HuH-7 (cell line): ENCODE data around the gene PDE4B.
"Not testable (repeated sequence)": the region's sequence is repeated elsewhere in the genome, so short reads cannot be mapped to it uniquely, and the experiment has no call there.

ENCODE experiments used
- DNase-seq: peaks from one replicate; pipeline ENCODE4 v3.0.0; 2011; ENCODE audit warnings: low spot score

The PDE4B gene

DNA sequence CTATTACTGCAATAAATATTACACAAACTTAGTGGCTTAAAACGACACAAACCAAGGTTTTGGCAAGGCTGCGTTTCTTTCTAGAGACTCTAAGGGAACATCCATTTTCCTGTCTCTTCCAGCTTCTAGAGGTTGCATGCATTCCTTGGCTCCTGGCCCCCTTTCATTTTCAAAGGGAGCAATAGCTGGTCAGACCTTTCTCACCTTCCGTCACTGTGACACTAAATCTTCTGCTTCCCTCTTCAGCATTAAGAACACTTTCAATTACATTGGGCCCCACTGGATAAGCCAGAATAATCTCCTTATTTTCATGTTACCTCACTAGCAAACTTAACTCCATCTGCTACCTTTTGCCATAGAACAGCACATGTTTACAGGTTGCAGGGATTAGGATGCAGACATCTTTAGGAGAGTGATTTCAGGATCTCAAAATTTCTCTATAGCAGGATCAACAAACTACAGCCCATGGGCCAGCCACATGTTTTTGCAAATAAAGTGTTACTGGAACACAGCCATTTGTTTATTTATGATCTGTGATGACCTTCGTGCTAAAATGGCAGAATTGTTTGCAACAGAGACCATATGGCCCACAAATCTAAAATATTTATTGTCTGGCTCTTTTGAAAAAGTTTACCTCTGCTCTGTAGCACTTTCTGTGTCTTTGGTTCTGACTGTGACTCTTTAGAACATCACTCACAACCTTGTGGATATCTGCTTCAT is 519.7 kb downstream of the PDE4B start:
- DNase-seq: no peak

DNA sequence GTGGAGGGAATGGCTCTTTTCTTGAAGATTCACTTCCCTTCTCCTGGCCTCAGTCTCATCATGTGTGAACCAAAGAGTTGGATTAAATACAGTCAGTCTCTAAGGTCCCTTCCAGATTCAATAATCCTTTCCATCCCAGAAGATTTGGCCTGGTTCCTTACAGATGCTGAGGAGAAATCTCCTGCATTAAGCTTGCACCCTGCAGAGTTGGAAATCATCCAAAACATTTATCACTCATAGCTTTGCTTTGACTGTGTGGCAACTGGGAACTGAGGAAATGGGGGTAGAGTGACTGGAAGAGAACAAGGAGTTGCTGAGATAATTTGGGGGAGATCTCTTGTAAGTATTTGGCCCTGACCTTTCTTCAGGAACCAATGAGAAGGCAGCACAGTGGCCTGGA is 520.7 kb downstream of the PDE4B start:
- no peak for DNase-seq

DNA sequence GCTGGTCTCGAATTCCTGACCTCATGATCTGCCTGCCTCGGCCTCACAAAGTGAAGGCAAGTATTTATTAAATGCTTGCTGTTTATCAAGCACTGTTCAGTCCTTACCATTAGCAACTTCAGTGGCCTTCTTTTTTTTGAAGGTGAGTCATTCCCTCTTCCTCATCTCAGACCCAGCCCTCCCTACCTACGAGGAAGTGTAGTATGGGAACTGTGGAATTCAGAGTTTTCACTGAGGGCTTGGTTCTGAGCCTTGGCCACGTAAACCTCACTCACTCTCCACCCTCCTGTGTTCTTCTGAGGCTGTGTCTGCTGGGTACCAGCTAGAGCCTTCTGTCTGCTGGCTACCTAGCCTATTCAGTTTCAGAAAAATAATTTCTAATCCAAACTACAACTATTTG is 523.0 kb downstream of the PDE4B start:
- no peak for DNase-seq

DNA sequence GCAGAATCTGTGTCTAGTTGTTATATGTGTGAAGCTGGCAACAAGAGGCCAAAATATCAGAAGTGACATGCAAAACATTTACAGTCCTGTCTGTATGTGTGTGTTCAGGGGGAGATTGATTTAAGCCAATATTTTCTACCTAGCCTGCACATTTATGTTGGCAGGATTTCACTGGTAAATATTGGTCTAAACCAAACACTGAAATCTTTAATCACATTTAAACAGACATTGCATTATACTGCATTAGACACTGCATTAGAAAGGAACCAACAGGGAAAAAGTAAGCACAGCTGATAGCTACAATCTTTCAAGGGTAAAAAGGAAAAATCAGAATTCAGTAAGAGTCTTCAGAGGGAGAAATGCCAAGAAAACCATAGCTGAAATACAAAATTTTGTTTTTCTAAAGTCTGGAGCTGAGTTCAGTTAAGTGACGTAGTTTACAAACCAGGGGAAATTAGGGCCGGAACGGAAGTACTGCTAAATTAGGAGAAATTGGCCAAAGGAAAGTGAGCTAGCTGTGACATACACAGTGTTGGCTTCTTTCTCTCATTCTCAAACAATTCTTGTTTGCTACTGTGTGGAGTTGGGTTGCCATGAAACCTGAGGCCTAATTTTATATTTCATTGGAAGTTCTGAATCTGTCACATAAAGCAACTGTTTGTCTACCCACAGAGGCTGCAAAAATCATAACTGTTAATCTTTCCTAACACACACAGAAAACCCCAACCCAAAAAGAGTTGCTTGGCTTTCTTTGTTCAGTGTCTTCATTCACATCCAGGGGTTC is 524.0 kb downstream of the PDE4B start:
- DNase-seq: no peak

DNA sequence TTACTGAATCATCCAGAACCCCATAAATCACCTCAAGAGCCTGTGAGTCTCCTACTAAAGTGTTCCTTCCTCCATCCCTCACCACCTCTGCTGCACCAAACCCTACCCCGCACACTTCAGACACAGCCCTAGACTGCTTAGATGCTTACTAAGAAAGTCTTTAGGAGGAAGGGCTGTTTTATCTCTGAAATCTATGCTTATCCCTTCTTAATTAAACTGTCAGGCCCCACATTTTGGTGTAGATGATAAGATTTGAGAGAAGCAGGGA is 524.5 kb downstream of the PDE4B start:
- no peak for DNase-seq

DNA sequence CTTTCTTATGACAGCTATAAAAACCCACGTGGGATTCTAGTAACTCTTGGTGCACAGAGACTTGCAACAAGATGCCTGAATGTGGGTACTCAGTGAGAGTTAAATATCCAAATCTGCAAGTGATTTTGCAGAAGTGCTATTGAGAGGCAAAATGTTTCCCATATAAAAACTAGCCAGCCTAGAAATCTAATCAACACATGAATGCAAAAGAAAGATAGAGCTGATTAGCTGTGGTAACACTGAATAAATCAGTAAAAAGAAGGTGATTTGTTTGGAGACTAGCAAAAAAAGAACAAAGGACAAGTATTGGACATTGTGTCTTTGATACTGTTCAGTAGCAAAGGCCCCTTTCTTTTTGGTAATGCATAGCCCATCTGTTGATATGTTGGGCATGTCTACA is 527.5 kb downstream of the PDE4B start:
- DNase-seq: no peak

DNA sequence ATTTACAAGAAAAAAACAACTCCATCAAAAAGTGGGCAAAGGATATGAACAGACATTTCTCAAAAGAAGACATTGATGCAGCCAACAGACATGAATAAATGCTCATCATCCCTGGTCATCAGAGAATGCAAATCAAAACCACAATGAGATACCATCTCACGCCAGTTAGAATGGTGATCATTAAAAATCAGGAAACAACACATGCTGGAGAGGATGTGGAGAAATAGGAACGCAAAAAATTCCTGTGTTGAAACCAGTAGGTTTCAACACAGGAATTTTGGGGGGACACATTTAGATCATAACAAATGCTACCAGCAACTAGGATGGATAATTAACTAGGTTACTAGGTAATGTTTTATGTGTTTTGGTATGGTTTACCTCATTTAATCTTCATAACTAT is 529.8 kb downstream of the PDE4B start:
- DNase-seq: not testable (repeated sequence)

DNA sequence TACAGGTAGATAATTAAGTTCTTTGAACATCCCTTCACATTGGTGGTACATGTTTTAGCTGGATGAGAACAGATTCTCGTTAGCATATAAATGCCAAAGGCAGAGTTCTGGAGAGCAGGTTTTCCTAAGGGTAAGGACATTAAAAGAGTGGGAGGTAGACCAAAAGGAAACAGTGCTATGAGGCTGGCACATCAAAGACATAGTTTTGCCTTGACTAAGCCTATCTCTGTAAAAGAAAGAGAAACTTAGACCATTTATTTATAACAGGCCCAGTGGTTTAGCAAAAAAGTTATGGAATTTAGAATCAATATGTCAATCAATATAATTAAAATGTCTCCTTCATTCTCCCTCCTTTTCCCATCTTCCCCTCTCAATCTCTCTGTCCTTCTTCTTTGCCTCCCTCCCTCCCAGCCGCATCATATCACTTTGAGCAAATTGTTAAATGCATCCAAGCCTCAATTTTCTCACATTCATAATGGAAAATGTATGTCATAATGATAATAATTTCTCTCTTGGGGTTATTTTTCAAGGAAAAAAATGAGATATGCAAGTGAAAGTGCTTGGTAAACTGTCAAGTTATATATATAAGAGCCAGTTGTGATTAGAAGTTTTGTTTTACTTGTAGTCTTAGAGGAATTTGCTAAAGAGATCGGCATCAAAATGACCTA is 531.4 kb downstream of the PDE4B start:
- no peak for DNase-seq

DNA sequence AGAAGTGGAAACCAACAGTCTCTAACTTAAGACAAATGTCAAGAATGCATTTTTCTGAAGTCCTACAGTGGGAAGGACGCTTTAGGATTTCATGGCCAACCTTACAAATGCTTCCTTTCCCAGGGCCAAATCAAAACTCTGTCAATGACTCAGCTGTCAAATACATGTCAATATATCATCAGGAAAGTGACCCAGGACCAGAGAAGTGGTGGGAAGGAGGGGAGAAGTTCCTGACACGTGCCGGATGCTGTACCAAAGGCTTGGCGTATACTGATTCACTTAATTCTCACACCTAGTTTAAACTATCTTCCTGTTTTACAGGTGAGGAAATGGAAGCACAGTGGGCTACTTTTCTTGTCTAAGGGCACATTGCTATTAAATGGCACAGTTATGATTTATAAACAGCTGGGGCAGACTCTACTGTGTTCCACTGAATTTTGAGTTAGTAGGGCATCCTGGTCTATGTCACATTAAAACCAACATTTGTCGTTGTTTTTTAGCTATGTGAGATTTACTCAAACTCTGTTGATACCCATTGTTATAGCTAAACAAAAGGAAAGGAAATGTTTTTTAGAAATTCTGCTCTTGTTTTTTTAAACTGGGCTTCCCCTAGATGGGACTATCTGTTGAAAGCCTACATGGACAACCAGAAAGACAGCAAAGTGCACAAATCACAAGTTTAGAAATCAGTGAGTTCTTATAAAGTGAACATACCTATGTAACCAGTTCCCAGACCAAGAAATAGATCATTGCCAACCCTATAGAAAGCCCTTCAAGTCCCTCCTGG is 533.1 kb downstream of the PDE4B start:
- DNase-seq: no peak

DNA sequence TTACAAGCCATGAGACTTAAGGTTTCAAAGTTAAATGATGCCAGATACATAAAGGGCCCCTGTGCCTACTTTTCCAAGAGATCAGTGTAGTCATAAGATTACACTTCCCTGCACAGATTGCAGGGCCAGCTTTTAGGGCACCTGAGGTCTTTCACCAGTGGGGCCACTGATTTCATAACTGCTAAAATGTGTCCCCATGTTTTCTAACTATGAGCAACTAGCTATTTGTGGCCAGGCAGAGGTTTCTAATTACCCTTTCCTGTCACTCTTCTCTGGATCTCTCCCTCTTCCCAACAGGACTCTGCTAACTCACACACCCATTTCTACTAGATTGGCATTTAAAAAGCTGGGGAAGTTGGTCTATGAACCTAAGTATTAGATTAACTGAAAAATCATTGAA is 534.2 kb downstream of the PDE4B start:
- no peak for DNase-seq

DNA sequence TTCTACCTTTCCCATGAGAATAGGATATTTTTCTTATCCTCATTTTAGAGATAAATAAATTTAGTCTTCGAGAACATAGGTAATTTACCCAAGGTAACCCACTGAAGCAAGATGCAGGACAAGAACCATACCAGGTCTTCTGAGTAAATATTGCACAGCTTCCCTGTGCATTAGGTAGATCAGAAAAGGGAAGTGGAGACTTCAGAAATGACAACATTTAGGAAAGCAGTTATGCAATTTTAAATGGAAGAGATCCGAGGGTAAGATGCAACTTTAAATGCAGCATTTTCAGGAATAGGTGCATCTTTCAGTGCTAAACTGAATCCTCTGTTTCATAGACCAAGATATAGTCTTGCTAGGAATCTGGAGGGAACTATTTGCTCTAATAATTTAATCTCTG is 534.9 kb downstream of the PDE4B start:
- DNase-seq: no peak

DNA sequence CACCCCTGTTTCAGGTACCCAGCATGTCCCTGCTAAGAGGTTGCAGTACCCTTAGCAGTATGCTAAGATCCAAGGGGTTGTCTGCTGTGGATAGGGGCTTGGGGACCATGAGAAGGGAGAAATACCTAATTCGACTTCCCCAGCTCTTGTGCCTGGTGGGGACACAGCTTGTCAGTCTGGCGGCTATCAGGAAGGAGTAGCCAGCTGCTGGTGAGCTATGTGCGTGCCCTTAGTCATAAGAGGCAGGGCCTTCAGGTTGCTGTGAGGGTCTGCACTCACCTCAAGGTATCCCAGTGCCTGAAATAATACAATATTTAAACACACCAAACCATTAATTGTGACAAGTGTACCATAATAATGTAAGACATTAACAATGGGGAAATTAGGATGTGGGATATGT is 536.2 kb downstream of the PDE4B start:
- DNase-seq: no peak

DNA sequence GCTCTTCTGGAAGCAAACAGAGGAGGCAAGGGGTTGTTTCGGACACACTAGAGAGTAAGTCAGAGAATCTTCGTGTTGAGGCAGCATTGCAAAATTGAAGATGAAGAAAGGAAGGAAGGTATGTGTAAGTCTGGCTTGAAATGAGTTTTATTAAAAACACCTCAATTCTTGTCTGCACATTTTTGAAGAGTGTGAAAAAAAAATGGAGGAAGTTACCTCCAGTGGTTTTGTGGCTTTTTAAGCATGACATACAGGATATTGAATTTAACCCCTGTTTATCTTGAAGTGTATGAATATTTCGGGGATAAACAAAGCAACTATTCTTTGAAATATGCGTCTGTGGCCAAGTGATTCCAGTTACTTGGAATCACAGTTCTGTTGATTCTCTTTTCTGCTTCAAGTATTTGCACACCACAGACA is 538.0 kb downstream of the PDE4B start:
- no peak for DNase-seq

DNA sequence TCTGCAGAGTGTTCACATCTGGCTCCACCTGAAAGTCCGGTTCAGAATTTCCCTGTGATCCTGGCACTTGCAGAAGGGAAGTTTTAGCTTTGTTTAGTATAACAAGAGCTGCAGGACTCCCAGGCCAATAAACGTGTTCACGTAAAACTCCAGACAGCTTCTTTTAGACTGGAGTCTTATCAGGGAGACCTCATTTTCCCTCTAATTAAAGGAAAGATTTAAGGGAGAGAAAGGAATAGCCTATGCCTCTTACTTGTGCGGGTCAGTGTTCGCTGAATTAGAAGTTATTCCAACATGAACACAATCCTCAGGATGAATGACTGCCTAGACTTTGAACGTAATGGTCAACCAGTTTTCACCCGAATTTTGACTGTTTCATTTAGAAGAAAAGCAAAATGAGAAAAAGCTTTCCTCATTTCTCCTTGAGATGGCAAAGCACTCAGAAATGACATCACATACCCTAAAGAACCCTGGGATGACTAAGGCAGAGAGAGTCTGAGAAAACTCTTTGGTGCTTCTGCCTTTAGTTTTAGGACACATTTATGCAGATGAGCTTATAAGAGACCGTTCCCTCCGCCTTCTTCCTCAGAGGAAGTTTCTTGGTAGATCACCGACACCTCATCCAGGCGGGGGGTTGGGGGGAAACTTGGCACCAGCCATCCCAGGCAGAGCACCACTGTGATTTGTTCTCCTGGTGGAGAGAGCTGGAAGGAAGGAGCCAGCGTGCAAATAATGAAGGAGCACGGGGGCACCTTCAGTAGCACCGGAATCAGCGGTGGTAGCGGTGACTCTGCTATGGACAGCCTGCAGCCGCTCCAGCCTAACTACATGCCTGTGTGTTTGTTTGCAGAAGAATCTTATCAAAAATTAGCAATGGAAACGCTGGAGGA is 539.2 kb downstream of the PDE4B start:
- DNase-seq: no peak

DNA sequence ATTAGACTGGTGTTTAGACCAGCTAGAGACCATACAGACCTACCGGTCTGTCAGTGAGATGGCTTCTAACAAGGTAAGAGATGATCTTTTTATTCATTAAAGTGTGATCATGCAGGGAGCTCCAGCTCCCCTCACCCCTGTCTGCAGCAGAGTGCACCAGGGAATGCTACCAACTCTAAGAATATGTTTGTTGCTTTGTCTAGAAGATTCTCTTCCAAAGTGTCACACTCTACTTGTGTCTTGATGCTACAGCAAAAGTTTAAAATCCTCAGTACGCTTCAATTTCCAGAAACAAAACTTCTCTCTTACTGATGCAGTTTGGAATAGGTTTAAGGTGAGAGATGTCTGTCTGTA is 539.8 kb downstream of the PDE4B start:
- no peak for DNase-seq

DNA sequence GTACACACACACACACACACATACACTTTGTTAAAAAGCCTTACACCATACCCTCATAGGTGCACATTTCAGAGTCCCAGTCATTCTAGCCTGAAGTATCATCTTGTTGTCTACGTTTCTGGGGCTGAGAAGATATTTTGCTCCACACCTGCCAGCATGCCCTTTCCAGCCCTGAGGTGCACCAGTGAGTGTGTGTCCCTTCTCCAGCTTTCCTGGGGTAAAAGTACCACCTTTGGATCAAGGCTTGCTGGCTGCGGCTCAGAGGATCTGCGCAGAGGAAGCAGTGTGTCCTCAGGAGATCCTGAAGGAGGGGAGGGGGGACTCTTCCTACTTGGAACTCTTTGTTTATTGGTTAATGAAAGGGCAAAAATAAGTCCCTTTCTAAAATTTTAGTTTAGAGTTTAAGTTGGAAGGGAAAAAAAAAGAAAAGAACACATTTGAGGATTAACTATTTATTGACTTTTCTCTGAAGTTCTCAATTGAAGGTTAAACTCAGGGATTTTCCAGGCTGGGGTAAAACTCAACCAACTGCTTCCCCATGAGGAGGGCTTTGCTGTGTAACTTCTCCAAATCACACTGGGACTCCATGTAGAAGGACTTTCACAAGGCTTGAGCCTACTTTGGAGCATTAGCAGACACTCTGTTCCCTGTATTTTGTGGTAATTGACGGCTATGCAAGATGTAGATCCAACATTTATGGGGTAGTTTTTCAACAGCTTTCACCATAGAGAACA is 540.9 kb downstream of the PDE4B start:
- no peak for DNase-seq

DNA sequence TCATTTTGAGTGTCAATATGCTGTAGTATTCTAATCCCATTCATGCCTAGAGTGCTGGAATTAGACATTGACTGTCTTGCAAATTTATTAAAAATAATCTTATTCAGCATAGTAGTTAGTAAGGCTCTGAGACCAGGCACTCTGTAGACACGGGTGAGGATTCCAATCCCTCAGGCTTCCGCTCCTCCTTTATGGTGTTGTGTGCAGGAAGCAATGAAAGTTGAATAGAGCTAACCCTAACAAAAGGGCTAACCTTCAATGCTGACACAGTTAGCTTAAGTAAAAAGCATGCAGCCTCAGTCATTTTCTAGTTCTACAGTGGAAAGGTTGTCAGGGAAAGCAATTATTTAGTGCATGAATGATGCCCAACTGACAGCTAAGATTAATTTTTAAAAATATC is 541.6 kb downstream of the PDE4B start:
- no peak for DNase-seq

DNA sequence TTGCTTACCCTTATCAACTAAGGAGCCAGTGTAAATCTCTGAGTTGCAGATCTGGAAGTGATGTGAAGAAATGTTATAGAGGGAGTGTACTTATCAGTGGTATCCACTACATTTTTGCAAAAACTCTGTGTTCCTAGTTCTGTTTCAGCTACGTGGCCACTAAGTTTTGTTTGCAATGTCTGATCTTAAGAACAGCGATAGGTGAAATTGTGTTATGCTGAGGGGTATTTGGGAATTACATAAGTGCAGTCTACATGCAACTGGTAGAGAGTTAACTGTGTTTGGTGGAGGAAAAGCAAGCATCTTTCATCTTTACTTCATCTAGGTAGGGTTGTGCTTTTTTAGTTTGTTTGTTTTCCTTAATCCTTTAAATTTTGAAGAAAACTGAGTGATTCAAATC is 542.4 kb downstream of the PDE4B start:
- no peak for DNase-seq

DNA sequence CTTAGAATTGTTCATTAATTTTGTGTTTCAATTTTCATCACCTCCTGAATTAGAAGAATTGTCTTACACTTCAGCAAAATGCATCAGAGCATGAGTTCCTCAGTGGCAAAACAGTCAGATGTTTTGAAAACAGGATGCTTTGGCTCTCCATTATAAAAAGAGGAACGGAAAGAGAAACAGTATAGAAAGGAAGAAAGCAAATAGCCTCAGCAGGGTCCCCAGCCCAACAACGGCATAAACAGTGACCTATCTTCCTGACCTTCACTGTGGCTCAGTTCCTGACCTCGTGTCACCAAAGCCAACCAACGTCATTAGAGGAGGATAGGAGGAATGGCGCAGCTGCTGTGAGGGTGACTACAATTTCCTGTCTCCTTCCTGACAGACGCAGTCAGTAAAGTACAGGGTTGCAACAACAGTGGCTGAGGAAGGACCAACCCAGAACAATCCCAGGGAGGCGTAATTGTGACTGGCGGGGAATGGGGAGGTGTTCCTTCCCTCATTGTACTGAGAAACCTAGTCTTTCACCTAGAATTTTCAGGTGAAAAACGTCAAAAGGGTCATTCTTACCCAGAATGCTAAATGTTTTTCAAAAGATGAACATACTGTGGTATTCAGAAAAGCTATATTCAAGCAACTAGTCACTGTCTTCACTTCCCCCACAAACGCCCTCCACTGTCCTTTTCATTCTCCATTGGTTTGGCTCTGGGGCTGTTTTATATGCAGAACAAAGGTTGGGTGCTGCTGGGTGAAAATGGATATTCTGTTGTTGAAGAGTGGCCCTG is 543.4 kb downstream of the PDE4B start:
- no peak for DNase-seq

DNA sequence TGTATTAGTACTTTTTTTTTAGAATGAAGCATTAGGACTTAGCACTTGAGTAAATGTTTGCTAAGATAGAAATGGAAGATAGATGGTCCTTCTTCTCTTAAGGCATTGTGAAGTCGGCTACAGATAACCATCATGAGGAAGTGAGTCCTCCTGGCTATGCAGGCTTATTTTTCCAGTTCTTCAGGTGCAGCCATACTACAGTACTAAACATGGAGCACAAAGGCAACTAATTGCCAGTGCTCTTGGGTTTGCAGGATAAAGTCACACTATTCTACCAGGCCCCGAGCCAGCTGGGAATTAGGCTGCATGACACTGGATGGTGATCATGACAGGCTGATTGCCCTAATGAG is 543.9 kb downstream of the PDE4B start:
- DNase-seq: no peak
